PC-9 (cell line): ENCODE data around the gene PWP1. TPM values are rescaled to one million over a fixed set of nuclear protein-coding genes. Genes with fewer than 3 reads are reported as not detected.

Experiments used
- BruUV-seq: library from RNA; stranded (reverse); fragments of 400-500 nt; replicated peaks from 2 replicates; lab custom pipeline; 2021; lab: Mats Ljungman, UMichigan
- CTCF ChIA-PET: fragments of 300-600 bp; sonication (Branson Sonifier 250); formaldehyde crosslinking; loops from one replicate; lab custom pipeline; 2022; ENCODE audit warnings: antibody characterized with exemption; lab: Charles Lee
- POLR2A ChIA-PET: fragments of 300-600 bp; sonication (Branson Sonifier 250); formaldehyde crosslinking; loops from one replicate; lab custom pipeline; 2022; ENCODE audit warnings: antibody characterized with exemption; ENCODE audit not compliant: unreplicated experiment; lab: Charles Lee
- DNase-seq, 2 experiments: peaks; one replicate each; pipeline versions ENCODE4 v3.0.0 to v3.0.0-alpha.2; 2015 to 2022; ENCODE audit warnings: mixed read lengths in 1 of 2
- H2AFZ ChIP-seq: fragments of 200-600 bp; sonication (generic); 2 replicates; pipeline ENCODE4 v1.8.1; 2017; ENCODE audit warnings: antibody characterized with exemption
- H3F3A ChIP-seq: fragments of 200-600 bp; sonication (generic); 2 replicates; pipeline ENCODE4 v1.8.1; 2017; ENCODE audit warnings: antibody characterized with exemption, mild to moderate bottlenecking, low read depth; ENCODE audit not compliant: insufficient read depth
- H3K27ac ChIP-seq: fragments of 200-600 bp; sonication (generic); 2 replicates; pipeline ENCODE4 v1.6.1; 2016; ENCODE audit warnings: mixed run types
- H3K27me3 ChIP-seq: fragments of 200-600 bp; sonication (generic); 2 replicates; pipeline ENCODE4 v1.6.1; 2016; ENCODE audit warnings: low read depth, mixed run types; ENCODE audit not compliant: insufficient read depth
- H3K36me3 ChIP-seq: fragments of 200-600 bp; sonication (generic); 2 replicates; pipeline ENCODE4 v1.6.1; 2016; ENCODE audit warnings: low read depth, mixed run types
- H3K4me1 ChIP-seq: fragments of 200-600 bp; sonication (generic); replicated peaks from 2 replicates; pipeline ENCODE4 v1.6.1; 2016; ENCODE audit warnings: mixed run types; ENCODE audit not compliant: insufficient read depth
- H3K4me2 ChIP-seq: fragments of 200-600 bp; sonication (generic); 2 replicates; pipeline ENCODE4 v1.6.1; 2017; ENCODE audit warnings: mixed run types
- H3K4me3 ChIP-seq: fragments of 200-600 bp; sonication (generic); 2 replicates; pipeline ENCODE4 v1.6.1; 2016; ENCODE audit warnings: mixed run types
- H3K79me2 ChIP-seq: fragments of 200-600 bp; sonication (generic); 2 replicates; pipeline ENCODE4 v1.6.1; 2017; ENCODE audit warnings: low read depth, mixed run types
- H3K9me2 ChIP-seq: fragments of 200-600 bp; sonication (generic); 2 replicates; pipeline ENCODE4 v1.8.1; 2017; ENCODE audit warnings: mild to moderate bottlenecking; ENCODE audit not compliant: insufficient read depth
- H3K9me3 ChIP-seq: fragments of 200-600 bp; sonication (generic); 2 replicates; pipeline ENCODE4 v1.8.1; 2016; ENCODE audit warnings: low read depth; ENCODE audit not compliant: insufficient read depth
- H4K20me1 ChIP-seq: fragments of 200-600 bp; sonication (generic); 2 replicates; pipeline ENCODE4 v1.8.1; 2017; ENCODE audit not compliant: insufficient read depth
- CTCF ChIP-seq: fragments of 200-600 bp; sonication (generic); conservative IDR thresholded peaks from 2 replicates; pipeline ENCODE4 v1.6.1; 2017; ENCODE audit warnings: mixed run types, antibody characterized with exemption, mild to moderate bottlenecking, moderate library complexity
- EZH2 ChIP-seq: fragments of 200-600 bp; sonication (generic); IDR thresholded peaks from 2 replicates; pipeline ENCODE4 v1.8.0; 2017; ENCODE audit warnings: antibody characterized with exemption, low read depth
- intact Hi-C: fragments of 100-400 bp; cut with micrococcal nuclease; formaldehyde crosslinking; loops from one replicate; pipeline ENCODE4 v1.10.0; 2022; ENCODE audit not compliant: unreplicated experiment
- total RNA-seq: library from RNA; stranded (reverse); gene quantifications from 2 replicates; pipeline ENCODE4 v1.2.3, GENCODE V29; 2021

PWP1 gene
- total RNA-seq, 1 experiment from 2014 or later, result 44.1 TPM

GRCh38 chr12:107677671-107678070 lies 7.9 kb upstream of the PWP1 start:
- Histone ChIP-seq H3K27me3 (peaks cover 45% of the 10 kb centered on the region), H3K4me1 (no peaks in the 10 kb centered on the region), H3K9me3 (no peaks in the 10 kb centered on the region), H3K9me2 (no peaks in the 10 kb centered on the region), H2AFZ (no peak overlapping the region), H3K27ac (no peak overlapping the region), H4K20me1 (no peaks in the 10 kb centered on the region), H3K79me2 (no peaks in the 10 kb centered on the region), H3K36me3 (no peaks in the 10 kb centered on the region), H3F3A (no peaks in the 10 kb centered on the region), H3K4me2 (no peak overlapping the region), H3K4me3 (no peak overlapping the region)
- intact Hi-C loops, result loop anchor here (5.0 kb wide), 1 partner anchor 545 kb away; no protein-coding TSS in a partner anchor
- POLR2A ChIA-PET, result no interaction called here
- no TSS peak for BruUV-seq
- TF ChIP-seq CTCF (no peak), EZH2 (no peak)
- DNase-seq, result no peak
- CTCF ChIA-PET, result no interaction called here

GRCh38 chr12:107679336-107679735 lies 6.3 kb upstream of the PWP1 start:
- Histone ChIP-seq H2AFZ (no peak overlapping the region), H4K20me1 (no peaks in the 10 kb centered on the region), H3K9me3 (no peaks in the 10 kb centered on the region), H3K4me1 (peaks cover under 1% of the 10 kb centered on the region; the same call in 1 of the 2 replicates), H3K36me3 (no peaks in the 10 kb centered on the region), H3K4me2 (no peak overlapping the region), H3K27me3 (peaks cover 38% of the 10 kb centered on the region), H3K4me3 (no peak overlapping the region), H3F3A (peaks cover 1% of the 10 kb centered on the region; the same call in 1 of the 2 replicates), H3K79me2 (no peaks in the 10 kb centered on the region), H3K27ac (no peak overlapping the region), H3K9me2 (no peaks in the 10 kb centered on the region)
- no TSS peak for BruUV-seq
- DNase-seq, result no peak
- TF ChIP-seq EZH2, result no peak
- no peak for TF ChIP-seq CTCF
- intact Hi-C loops, result loop anchor here (5.0 kb wide), 1 partner anchor 547 kb away; no protein-coding TSS in a partner anchor
- POLR2A ChIA-PET, result no interaction called here
- CTCF ChIA-PET, result no interaction called here

- H3F3A ChIP-seq, result peaks cover 8% of the 10 kb centered on the region; the same call in 1 of the 2 replicates
- TF ChIP-seq CTCF (no peak), EZH2 (no peak)
- no peak overlapping the region for H2AFZ ChIP-seq
- DNase-seq, result no peak
- H3K9me2 ChIP-seq, result no peaks in the 10 kb centered on the region
- no peaks in the 10 kb centered on the region for H3K9me3 ChIP-seq
- no peaks in the 10 kb centered on the region for H3K36me3 ChIP-seq
- H3K4me3 ChIP-seq, result no peak overlapping the region
- POLR2A ChIA-PET, result no interaction called here
- CTCF ChIA-PET, result no interaction called here
- peaks cover 8% of the 10 kb centered on the region for H3K79me2 ChIP-seq
- no TSS peak for BruUV-seq
- H4K20me1 ChIP-seq, result no peaks in the 10 kb centered on the region
- no peak overlapping the region for H3K27ac ChIP-seq
- no peak overlapping the region for H3K4me2 ChIP-seq
- intact Hi-C loops, result no loop called here
- H3K27me3 ChIP-seq, result peaks cover 38% of the 10 kb centered on the region
- peaks cover 6% of the 10 kb centered on the region; the same call in 1 of the 2 replicates for H3K4me1 ChIP-seq
Observed at GRCh38 chr12:107681455-107681835, 4.2 kb upstream of the PWP1 start.
